Measurements from ENCODE around the gene AP1S3.

GRCh38 chr2:223846515-223846914, 9.1 kb upstream of the AP1S3 start:
- TF ChIP-seq EZH2 (IDR thresholded peaks at IDR 0.05; ENCODE audit: low read depth) = no peak
- no peak for TF ChIP-seq CTCF (conservative IDR thresholded peaks at IDR 0.05)
